Liver (tissue), 9 donors: ENCODE measurements around the gene RIOX2. TPM values are rescaled to one million over a fixed set of nuclear protein-coding genes. Genes with fewer than 3 reads are reported as not detected.

Experiments
- DNase-seq: peaks from one replicate; pipeline ENCODE4 v3.0.0-alpha.2; 2017; ENCODE audit warnings: low spot score
- H3K27ac ChIP-seq, 2 donors: one replicate each; pipeline ENCODE4 v1.7.0; 2013; ENCODE audit warnings: inconsistent platforms in 2 of 2, low read length in 2 of 2, control low read depth in 1 of 2, low read depth in 1 of 2, mild to moderate bottlenecking in 1 of 2
- H3K27me3 ChIP-seq, 4 donors: one replicate each; pipeline versions ENCODE4 v1.6.1 to v1.7.0; 2013; ENCODE audit warnings: low read length in 3 of 4, inconsistent platforms in 1 of 4, mild to moderate bottlenecking in 1 of 4, moderate library complexity in 1 of 4; ENCODE audit not compliant: control insufficient read depth in 4 of 4, insufficient read depth in 4 of 4
- H3K36me3 ChIP-seq, 4 donors: one replicate each; pipeline versions ENCODE4 v1.6.1 to v1.7.0; 2013; ENCODE audit warnings: low read length in 3 of 4, mild to moderate bottlenecking in 3 of 4, low read depth in 1 of 4, moderate library complexity in 1 of 4; ENCODE audit not compliant: control insufficient read depth in 4 of 4, insufficient read depth in 3 of 4
- H3K4me1 ChIP-seq, 4 donors: one replicate each; pipeline versions ENCODE4 v1.6.1 to v1.7.0; 2013; ENCODE audit warnings: low read length in 3 of 4, mild to moderate bottlenecking in 3 of 4, moderate library complexity in 1 of 4; ENCODE audit not compliant: control insufficient read depth in 4 of 4, insufficient read depth in 4 of 4
- H3K4me3 ChIP-seq, 3 donors: one replicate each; pipeline versions ENCODE4 v1.6.1 to v1.7.0; 2013; ENCODE audit warnings: low read length in 3 of 3, control low read depth in 1 of 3, low read depth in 1 of 3, mild to moderate bottlenecking in 1 of 3
- H3K9ac ChIP-seq, 2 donors: one replicate each; pipeline ENCODE4 v1.7.0; 2013; ENCODE audit warnings: low read length in 2 of 2, mild to moderate bottlenecking in 2 of 2, moderate library complexity in 2 of 2, control low read depth in 1 of 2, low read depth in 1 of 2
- H3K9me3 ChIP-seq, 4 donors: one replicate each; pipeline versions ENCODE4 v1.6.1 to v1.7.0; 2013; ENCODE audit warnings: low read length in 3 of 4; ENCODE audit not compliant: control insufficient read depth in 4 of 4
- CTCF ChIP-seq: fragments of 150-350 bp; IDR thresholded peaks from 2 replicates; pipeline ENCODE4 v1.5.1; 2017; ENCODE audit warnings: improper control_type of control experiment, low read depth, low read length; ENCODE audit not compliant: missing input control
- FOXA2 ChIP-seq: IDR thresholded peaks from 2 replicates; pipeline ENCODE4 v1.6.1; 2016; ENCODE audit warnings: antibody characterized with exemption
- HNF4A ChIP-seq, 2 donors: conservative IDR thresholded peaks; 2 replicates each; pipeline ENCODE4 v1.6.1; 2016; ENCODE audit warnings: antibody characterized with exemption in 2 of 2, mild to moderate bottlenecking in 2 of 2
- HNF4G ChIP-seq: IDR thresholded peaks from 2 replicates; pipeline ENCODE4 v1.6.1; 2016; ENCODE audit warnings: antibody characterized with exemption
- JUND ChIP-seq, 2 donors: IDR thresholded peaks; 2 replicates each; pipeline ENCODE4 v1.6.1; 2016; ENCODE audit warnings: antibody characterized with exemption in 2 of 2
- MAX ChIP-seq: IDR thresholded peaks from 2 replicates; pipeline ENCODE4 v1.6.1; 2016; ENCODE audit warnings: antibody characterized with exemption
- REST ChIP-seq: IDR thresholded peaks from 2 replicates; pipeline ENCODE4 v1.6.1; 2016; ENCODE audit warnings: antibody characterized with exemption, mild to moderate bottlenecking
- RXRA ChIP-seq, 2 donors: IDR thresholded peaks; 2 replicates each; pipeline ENCODE4 v1.6.1; 2017 to 2018; ENCODE audit warnings: antibody characterized with exemption in 2 of 2, mild to moderate bottlenecking in 1 of 2
- SP1 ChIP-seq: IDR thresholded peaks from 2 replicates; pipeline ENCODE4 v1.6.1; 2018; ENCODE audit warnings: antibody characterized with exemption, mild to moderate bottlenecking
- ZBTB33 ChIP-seq: IDR thresholded peaks from 2 replicates; pipeline ENCODE4 v1.6.1; 2016; ENCODE audit warnings: antibody characterized with exemption
- WGBS: extraction: QIAGEN DNeasy Blood & Tissue Kit; methylation state at CpG from one replicate; pipeline ENCODE4 v1.1.7; 2013; 5-methylcytosine and 5-hydroxymethylcytosine counted together
- polyA plus RNA-seq, 2 donors: library from polyadenylated mRNA; stranded (reverse) in 1 of 2; unstranded in 1 of 2; fragments of 200-250 nt in 1 of 2; fragments of >200 nt in 1 of 2; fragmentation: Nextera tagmentation in 1 of 2; extraction: Ambion mirVana in 1 of 2; gene quantifications; one replicate each; pipeline versions ENCODE4 v1.2.1 to v1.2.3, GENCODE V29; 2013 to 2015
- total RNA-seq, 2 donors: library from RNA; depleted of rRNA; stranded (reverse); fragments of >200 nt; gene quantifications; one replicate each; pipeline ENCODE4 v1.2.3, GENCODE V29; 2014
- donor health status: healthy.
- donor health status: healthy.
- donor health status: healthy.
- donor health status: healthy.
- donor health status: healthy.

The RIOX2 gene
- total and polyA plus RNA-seq, 4 donors: 8.2 to 19.9 (median 11.0) TPM

GRCh38 chr3:97938444-97938843 lies 33.8 kb downstream of the RIOX2 start:
- no peak overlapping the region for H3K4me3 ChIP-seq
- TF ChIP-seq CTCF: no peak
- no peak for TF ChIP-seq JUND (IDR thresholded peaks at IDR 0.05)
- 98% methylated on average over 1 of the region's 1 CpG for WGBS
- no peak overlapping the region for H3K27ac ChIP-seq
- peaks cover 0 to 18% (median 7%) of the 10 kb centered on the region in 4 donors for H3K36me3 ChIP-seq
- H3K27me3 ChIP-seq: no peaks in the 10 kb centered on the region
- no peaks in the 10 kb centered on the region for H3K9me3 ChIP-seq
- no peak for DNase-seq
- H3K4me1 ChIP-seq: no peaks in the 10 kb centered on the region
- no peak overlapping the region for H3K9ac ChIP-seq

- Histone ChIP-seq H3K4me1 (no peaks in the 10 kb centered on the region), H3K9me3 (no peaks in the 10 kb centered on the region), H3K9ac (no peak overlapping the region), H3K27ac (no peak overlapping the region), H3K4me3 (no peak overlapping the region), H3K27me3 (no peaks in the 10 kb centered on the region), H3K36me3 (peaks cover 0 to 8% (median 4%) of the 10 kb centered on the region in 4 donors)
- TF ChIP-seq HNF4A (conservative IDR thresholded peaks at IDR 0.05) (no peak), FOXA2 (no peak), HNF4G (no peak), ZBTB33 (no peak), MAX (no peak), CTCF (no peak), SP1 (no peak), RXRA (IDR thresholded peaks at IDR 0.05) (no peak), REST (no peak)
- no peak for DNase-seq
- 94% methylated on average over 2 of the region's 2 CpGs for WGBS
These were observed 35.0 kb downstream of the RIOX2 start for GRCh38 chr3:97937205-97937604.
